Dendritic cell treated with granulocyte-macrophage colony-stimulating factor and Interleukin-4, amounts not matched to agents 40 ng/mL and 50 ng/mL, for 4 days (primary cell): ENCODE data around the gene MS4A8.
"Not testable (repeated sequence)": the region's sequence is repeated elsewhere in the genome, so short reads cannot be mapped to it uniquely, and the experiment has no call there.

Experiments
- H3K27ac Mint-ChIP-seq: one replicate; pipeline ENCODE4 v1.8.0; 2022; ENCODE audit warnings: mild to moderate bottlenecking, mixed read lengths
- H3K27me3 Mint-ChIP-seq: one replicate; pipeline ENCODE4 v1.8.0; 2022; ENCODE audit warnings: mild to moderate bottlenecking, mixed read lengths
- H3K36me3 Mint-ChIP-seq: one replicate; pipeline ENCODE4 v1.8.0; 2022; ENCODE audit warnings: low read depth, mixed read lengths
- H3K4me1 Mint-ChIP-seq: one replicate; pipeline ENCODE4 v1.8.0; 2022; ENCODE audit warnings: low read depth, mixed read lengths
- H3K4me3 Mint-ChIP-seq: one replicate; pipeline ENCODE4 v1.8.0; 2022; ENCODE audit warnings: mild to moderate bottlenecking, moderate library complexity, mixed read lengths
- H3K9me3 Mint-ChIP-seq: one replicate; pipeline ENCODE4 v1.8.0; 2022; ENCODE audit warnings: mixed read lengths
- intact Hi-C: fragments of 100-400 bp; cut with micrococcal nuclease; formaldehyde crosslinking; loops from one replicate; pipeline ENCODE4 v1.15.0; 2022

The MS4A8 gene

GRCh38 chr11:60699284-60699691 is at the start of gene MS4A8:
Gene MS4A8, plus strand, starts transcription at chr11:60699612. Its CDS starts 1,249 bp downstream, at chr11:60700861.
- Mint-ChIP-seq H3K4me1 (no peaks in the 10 kb centered on the region), H3K27me3 (peaks cover 3% of the 10 kb centered on the region), H3K27ac (no peak within 1 kb of the TSS), H3K4me3 (no peak within 1 kb of the TSS), H3K36me3 (no peaks in the 10 kb centered on the region), H3K9me3 (peaks cover 13% of the 10 kb centered on the region)
- intact Hi-C loops = no loop called here

GRCh38 chr11:60657888-60658287 is 41.5 kb upstream of the MS4A8 start:
- no peak overlapping the region for H3K4me3 Mint-ChIP-seq
- H3K27ac Mint-ChIP-seq = no peak overlapping the region
- H3K27me3 Mint-ChIP-seq = peaks cover 4% of the 10 kb centered on the region
- H3K4me1 Mint-ChIP-seq = no peaks in the 10 kb centered on the region
- H3K36me3 Mint-ChIP-seq = no peaks in the 10 kb centered on the region
- intact Hi-C loops = no loop called here
- H3K9me3 Mint-ChIP-seq = no peaks in the 10 kb centered on the region

- Mint-ChIP-seq H3K9me3 (no peaks in the 10 kb centered on the region), H3K27me3 (peaks cover 4% of the 10 kb centered on the region), H3K4me1 (no peaks in the 10 kb centered on the region), H3K4me3 (no peak overlapping the region), H3K27ac (no peak overlapping the region), H3K36me3 (no peaks in the 10 kb centered on the region)
- intact Hi-C loops = no loop called here
Measured at GRCh38 chr11:60658409-60658808, 41.0 kb upstream of the MS4A8 start.

- Mint-ChIP-seq H3K9me3 (peaks cover 33% of the 10 kb centered on the region), H3K27me3 (no peaks in the 10 kb centered on the region), H3K27ac (no peak overlapping the region), H3K4me3 (no peak overlapping the region), H3K4me1 (no peaks in the 10 kb centered on the region), H3K36me3 (no peaks in the 10 kb centered on the region)
- intact Hi-C loops = no loop called here
Measured at GRCh38 chr11:60672255-60672654, 27.2 kb upstream of the MS4A8 start.

GRCh38 chr11:60678231-60678630 is 21.2 kb upstream of the MS4A8 start:
- H3K9me3 Mint-ChIP-seq = peaks cover 50% of the 10 kb centered on the region
- H3K36me3 Mint-ChIP-seq, H3K27ac Mint-ChIP-seq, H3K27me3 Mint-ChIP-seq, H3K4me1 Mint-ChIP-seq, intact Hi-C loops, H3K4me3 Mint-ChIP-seq: not testable (repeated sequence)

- Mint-ChIP-seq H3K27ac (no peak overlapping the region), H3K4me3 (no peak overlapping the region), H3K9me3 (peaks cover 44% of the 10 kb centered on the region), H3K27me3 (no peaks in the 10 kb centered on the region), H3K4me1 (peaks cover 9% of the 10 kb centered on the region), H3K36me3 (peaks cover 5% of the 10 kb centered on the region)
- intact Hi-C loops = no loop called here
Measured at GRCh38 chr11:60679879-60680278, 19.5 kb upstream of the MS4A8 start.

- intact Hi-C loops = no loop called here
- Mint-ChIP-seq H3K27ac (no peak overlapping the region), H3K27me3 (no peaks in the 10 kb centered on the region), H3K9me3 (peaks cover 44% of the 10 kb centered on the region), H3K4me3 (no peak overlapping the region), H3K36me3 (peaks cover 5% of the 10 kb centered on the region), H3K4me1 (peaks cover 9% of the 10 kb centered on the region)
Measured at GRCh38 chr11:60680455-60681119, 18.8 kb upstream of the MS4A8 start.

- H3K9me3 Mint-ChIP-seq = peaks cover 12% of the 10 kb centered on the region
- H3K27me3 Mint-ChIP-seq, H3K27ac Mint-ChIP-seq, intact Hi-C loops, H3K4me3 Mint-ChIP-seq, H3K4me1 Mint-ChIP-seq, H3K36me3 Mint-ChIP-seq: not testable (repeated sequence)
Measured at GRCh38 chr11:60684541-60684848, 14.9 kb upstream of the MS4A8 start.

GRCh38 chr11:60691661-60692060 is 7.8 kb upstream of the MS4A8 start:
- no peaks in the 10 kb centered on the region for H3K36me3 Mint-ChIP-seq
- no peak overlapping the region for H3K27ac Mint-ChIP-seq
- peaks cover 22% of the 10 kb centered on the region for H3K9me3 Mint-ChIP-seq
- H3K4me1 Mint-ChIP-seq = no peaks in the 10 kb centered on the region
- intact Hi-C loops = no loop called here
- H3K27me3 Mint-ChIP-seq = peaks cover 3% of the 10 kb centered on the region
- no peak overlapping the region for H3K4me3 Mint-ChIP-seq

- Mint-ChIP-seq H3K4me3 (no peak overlapping the region), H3K4me1 (no peaks in the 10 kb centered on the region), H3K9me3 (peaks cover 9% of the 10 kb centered on the region), H3K36me3 (no peaks in the 10 kb centered on the region), H3K27me3 (peaks cover 3% of the 10 kb centered on the region), H3K27ac (no peak overlapping the region)
- intact Hi-C loops = no loop called here
Measured at GRCh38 chr11:60699936-60700335, 524 bp downstream of the MS4A8 start.

- no peaks in the 10 kb centered on the region for H3K9me3 Mint-ChIP-seq
- no peaks in the 10 kb centered on the region for H3K36me3 Mint-ChIP-seq
- no peak overlapping the region for H3K4me3 Mint-ChIP-seq
- peaks cover under 1% of the 10 kb centered on the region for H3K27me3 Mint-ChIP-seq
- intact Hi-C loops = no loop called here
- H3K4me1 Mint-ChIP-seq = no peaks in the 10 kb centered on the region
- H3K27ac Mint-ChIP-seq = no peak overlapping the region
Measured at GRCh38 chr11:60700689-60701468, 1.5 kb downstream of the MS4A8 start.

- H3K9me3 Mint-ChIP-seq = no peaks in the 10 kb centered on the region
- H3K27ac Mint-ChIP-seq = no peak overlapping the region
Measured at GRCh38 chr11:60701469-60701818, 2.0 kb downstream of the MS4A8 start.

GRCh38 chr11:60703374-60703773 is 4.0 kb downstream of the MS4A8 start:
- no peak overlapping the region for H3K27ac Mint-ChIP-seq
- no peaks in the 10 kb centered on the region for H3K36me3 Mint-ChIP-seq
- no peak overlapping the region for H3K4me3 Mint-ChIP-seq
- intact Hi-C loops = no loop called here
- no peaks in the 10 kb centered on the region for H3K4me1 Mint-ChIP-seq
- H3K9me3 Mint-ChIP-seq = no peaks in the 10 kb centered on the region
- no peaks in the 10 kb centered on the region for H3K27me3 Mint-ChIP-seq

More at GRCh38 chr11:60701469-60701818, 2.0 kb downstream of the MS4A8 start:
- no peaks in the 10 kb centered on the region for H3K27me3 Mint-ChIP-seq
- no peaks in the 10 kb centered on the region for H3K36me3 Mint-ChIP-seq
- H3K4me3 Mint-ChIP-seq = no peak overlapping the region
- no peaks in the 10 kb centered on the region for H3K4me1 Mint-ChIP-seq
- intact Hi-C loops = no loop called here

GRCh38 chr11:60705895-60706294 is 6.5 kb downstream of the MS4A8 start:
- Mint-ChIP-seq H3K4me3 (no peak overlapping the region), H3K9me3 (no peaks in the 10 kb centered on the region), H3K4me1 (no peaks in the 10 kb centered on the region), H3K36me3 (no peaks in the 10 kb centered on the region), H3K27ac (no peak overlapping the region), H3K27me3 (no peaks in the 10 kb centered on the region)
- intact Hi-C loops = no loop called here

- Mint-ChIP-seq H3K36me3 (no peaks in the 10 kb centered on the region), H3K4me1 (no peaks in the 10 kb centered on the region), H3K9me3 (no peaks in the 10 kb centered on the region), H3K27me3 (no peaks in the 10 kb centered on the region), H3K27ac (no peak overlapping the region), H3K4me3 (no peak overlapping the region)
- intact Hi-C loops = no loop called here
Measured at GRCh38 chr11:60706931-60707330, 7.5 kb downstream of the MS4A8 start.
